HG02642 (cell line): Measurements from ENCODE around the gene ATP1B1.
"Not testable (repeated sequence)": the region's sequence is repeated elsewhere in the genome, so short reads cannot be mapped to it uniquely, and the experiment has no call there.

Experiments used
- ATAC-seq: cut with Tn5 transposase; IDR thresholded peaks from one replicate; pipeline ENCODE4 v1.9.1; 2021; ENCODE audit warnings: mild to moderate bottlenecking; ENCODE audit not compliant: unreplicated experiment, poor library complexity

The ATP1B1 gene

DNA sequence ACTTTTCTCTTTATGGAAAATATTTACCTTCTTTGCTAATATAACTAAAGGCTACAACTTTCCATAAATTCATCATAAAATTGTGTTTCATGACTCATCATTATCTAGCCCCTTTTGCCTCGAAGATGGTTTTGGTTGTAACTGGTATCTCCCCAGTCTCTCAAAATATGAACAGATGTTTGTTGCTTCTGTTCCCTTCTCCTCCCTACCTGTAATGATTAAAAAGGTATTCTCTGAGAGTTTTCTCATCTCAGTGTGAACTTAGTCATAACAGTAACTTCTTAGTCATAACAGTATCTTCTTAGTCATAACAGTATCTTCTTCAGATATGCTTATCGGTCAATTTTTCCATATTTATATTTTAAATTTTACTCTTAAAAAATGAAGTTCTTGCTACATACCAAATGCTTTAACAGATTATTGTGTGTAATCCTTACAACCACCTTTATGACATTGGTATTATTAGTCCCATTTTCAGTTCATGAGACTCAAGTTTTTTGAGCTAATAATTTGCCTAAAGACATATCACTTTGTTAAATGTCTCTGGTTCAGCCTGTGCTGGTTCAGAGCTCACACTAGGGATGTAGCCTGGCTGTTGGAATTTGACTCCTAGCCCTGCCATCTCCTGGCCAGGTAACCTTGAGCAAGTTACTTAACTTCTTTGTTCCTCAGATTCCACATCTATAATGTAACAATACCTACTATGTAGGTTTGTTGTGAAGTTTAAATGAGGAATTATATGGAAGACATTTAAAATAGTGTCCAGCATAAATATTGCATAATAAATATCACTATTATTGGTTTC is 32.6 kb downstream of the ATP1B1 start:
- ATAC-seq = peak; percentile 89

DNA sequence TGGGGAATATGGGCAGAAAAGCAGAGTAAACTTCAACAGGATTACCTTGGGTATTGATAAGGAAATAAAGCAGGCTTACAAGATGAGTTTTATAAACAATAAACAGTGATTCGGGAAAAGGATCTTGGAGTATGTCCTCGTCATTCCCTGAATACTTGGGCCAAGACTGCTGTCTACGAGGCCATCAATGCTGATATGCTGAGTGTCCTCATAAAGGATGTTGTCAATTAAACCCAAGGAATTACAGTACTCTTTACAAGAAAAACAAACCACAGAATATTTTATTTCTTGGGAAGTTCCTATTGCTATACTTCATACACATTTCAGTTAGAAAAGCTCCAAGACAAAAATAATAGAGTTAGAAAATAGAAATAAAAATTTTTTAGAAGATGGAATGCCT is 34.9 kb downstream of the ATP1B1 start:
- no peak for ATAC-seq

- no peak for ATAC-seq
Measured at GRCh38 chr1:169142129-169142528, 35.6 kb downstream of the ATP1B1 start.

DNA sequence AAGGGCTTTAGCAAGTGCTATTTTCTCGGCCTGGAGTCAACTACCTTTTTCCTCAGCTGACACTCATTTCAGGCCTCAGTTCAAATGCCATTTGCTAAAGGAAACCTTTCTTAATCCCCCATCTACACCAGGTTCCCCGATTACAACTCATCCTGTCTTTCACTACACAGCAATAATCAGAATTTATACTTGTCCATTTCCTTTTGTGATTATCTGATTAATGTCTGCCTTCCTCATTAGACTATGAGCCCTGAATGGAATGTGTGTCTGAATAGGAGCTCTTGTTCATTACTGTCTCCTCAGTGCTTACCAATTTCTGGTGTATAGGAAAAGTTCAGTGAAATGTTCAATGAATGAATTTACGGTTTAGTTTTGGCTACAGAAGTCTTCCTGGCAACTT is 36.9 kb downstream of the ATP1B1 start:
- no peak for ATAC-seq

DNA sequence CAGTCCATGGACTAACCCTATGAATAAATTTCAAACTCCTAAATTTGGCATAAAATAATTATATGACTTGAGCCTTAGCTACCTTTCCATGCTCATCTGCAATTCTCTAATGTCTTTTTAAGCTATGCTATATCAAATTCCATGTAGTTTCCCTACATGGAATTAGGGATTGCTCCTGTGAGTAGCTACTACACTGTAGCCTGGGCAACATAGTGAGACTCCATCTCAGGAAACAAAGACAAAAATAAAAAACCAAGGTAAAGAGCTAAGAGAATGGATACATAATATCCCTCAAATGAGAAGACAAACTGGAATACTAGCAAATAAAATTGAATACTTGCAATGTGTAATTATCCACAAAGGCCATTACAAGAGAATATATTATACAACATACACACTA is 37.5 kb downstream of the ATP1B1 start:
- ATAC-seq = no peak

DNA sequence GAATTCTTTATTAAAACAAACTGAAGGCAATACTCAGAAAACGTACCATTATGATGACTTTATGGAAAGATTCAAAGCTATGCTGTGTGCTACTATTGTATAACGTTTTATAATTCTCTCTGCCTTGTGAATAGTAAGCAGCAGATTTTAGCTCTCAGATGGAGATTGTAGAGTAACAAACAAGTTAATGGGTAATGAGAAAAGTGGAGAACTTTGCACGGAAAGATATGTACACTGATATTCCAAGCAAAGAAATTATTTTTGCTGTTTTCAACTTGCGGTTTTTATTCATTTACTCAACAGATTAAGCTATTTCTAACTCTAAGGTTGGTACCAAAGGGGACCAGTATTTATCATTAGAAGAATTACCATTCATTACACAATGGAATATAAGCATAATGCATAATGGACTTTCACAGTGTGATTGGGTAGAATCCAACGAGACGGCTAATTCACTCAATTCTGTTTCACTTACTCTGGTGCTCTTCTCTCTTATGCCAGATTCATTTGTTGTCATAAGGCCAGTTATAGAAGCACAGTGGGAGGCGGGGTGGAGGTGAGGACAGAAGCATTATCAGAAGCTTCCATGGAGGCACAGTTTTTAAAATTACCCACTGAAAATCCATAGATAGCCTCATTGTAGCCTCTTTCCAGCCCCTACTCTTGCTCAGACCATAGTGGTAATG is 38.6 kb downstream of the ATP1B1 start:
- no peak for ATAC-seq

DNA sequence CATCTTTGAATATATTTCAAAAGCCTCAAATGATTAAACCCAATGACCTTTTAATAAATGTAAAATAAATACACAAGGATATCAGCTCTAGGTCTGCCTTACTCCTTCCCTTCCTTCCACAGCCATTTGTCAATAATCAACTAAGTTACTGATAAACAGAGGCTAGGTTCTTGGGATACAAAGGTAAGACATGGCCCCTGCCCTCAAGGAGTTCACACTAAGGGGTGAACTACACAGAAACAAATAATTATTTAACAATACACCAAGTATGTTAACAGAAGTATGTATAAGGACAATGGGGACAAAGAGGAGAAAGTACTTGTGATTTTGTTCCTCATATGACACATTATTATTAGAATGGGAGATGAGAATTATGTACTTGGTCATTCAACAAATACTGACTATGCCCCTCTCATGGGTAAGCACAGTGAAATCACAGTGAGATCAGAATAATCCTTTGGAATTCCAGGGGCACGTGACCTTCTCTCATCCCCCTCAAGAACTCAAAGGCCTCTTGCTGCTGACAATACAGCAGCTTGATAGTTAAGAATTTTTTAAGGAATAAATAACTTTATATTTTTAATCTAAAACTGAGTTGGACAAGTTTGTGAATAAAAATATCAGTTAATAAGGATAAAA is 40.2 kb downstream of the ATP1B1 start:
- no peak for ATAC-seq

DNA sequence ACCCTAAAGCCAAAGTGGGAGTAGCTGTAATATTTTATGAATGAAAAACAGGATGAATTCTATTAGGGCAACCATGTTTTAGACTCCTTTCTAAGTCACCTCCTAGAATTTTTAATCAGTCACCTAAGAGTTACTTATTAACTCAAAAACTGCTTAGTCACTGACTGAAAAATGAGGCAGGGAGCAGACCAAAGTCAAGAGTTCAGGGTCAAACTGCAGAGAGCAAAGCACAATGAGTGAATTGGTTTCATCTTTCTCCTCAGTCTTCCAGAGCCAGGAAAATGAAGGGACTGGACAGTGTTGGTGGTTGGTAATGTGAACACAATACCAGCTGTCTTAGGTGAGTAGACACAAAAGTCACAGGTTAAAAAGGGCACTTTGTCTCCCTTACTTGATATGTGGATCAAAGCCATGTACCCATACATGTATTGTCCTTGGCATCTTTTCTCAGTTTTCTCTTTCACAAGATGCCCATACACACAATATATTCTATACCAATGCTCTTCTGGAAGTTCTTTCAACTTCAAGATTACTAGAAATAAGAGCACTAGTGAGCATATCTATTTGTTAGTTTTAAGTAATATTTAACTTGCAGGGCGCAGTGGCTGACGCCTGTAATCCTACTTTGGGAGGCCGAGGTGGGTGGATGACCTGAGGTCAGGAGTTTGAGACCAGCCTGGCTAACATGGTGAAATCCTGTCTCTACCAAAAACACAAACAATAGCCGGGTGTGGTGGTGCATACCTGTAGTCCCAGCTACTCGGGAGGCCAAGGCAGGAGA is 42.2 kb downstream of the ATP1B1 start:
- ATAC-seq = no peak

DNA sequence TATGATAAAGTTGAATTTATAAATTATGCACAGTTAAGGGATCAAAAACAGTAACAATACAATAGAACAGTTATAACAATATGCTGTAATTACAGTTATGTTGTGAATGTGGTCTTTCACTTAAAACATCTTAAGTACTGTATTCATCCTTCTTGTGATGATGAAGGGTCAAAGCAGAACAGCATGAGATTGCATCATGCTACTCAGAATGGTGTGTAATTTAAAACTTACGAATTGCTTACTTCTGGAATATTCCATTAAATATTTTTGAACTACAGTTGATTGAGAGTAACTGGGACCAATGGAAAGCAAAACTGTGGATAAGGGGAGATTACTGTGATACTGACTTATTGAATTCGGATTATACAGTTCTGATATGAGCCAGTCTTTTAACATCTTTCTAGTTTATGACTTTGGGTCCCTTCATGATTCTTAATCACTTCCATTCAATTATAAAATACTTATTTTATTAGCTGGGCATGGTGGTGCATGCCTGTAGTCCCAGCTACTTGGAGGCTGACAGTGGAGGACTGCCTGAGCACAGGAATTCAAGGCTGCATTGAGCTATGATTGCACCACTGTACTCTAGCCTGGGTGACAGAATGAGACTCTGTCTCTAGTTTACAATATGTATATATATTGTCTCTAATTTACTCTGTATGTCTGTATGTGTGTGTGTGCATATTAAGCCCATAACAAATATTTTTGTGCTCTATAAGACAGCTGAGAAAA is 43.2 kb downstream of the ATP1B1 start:
- no peak for ATAC-seq

DNA sequence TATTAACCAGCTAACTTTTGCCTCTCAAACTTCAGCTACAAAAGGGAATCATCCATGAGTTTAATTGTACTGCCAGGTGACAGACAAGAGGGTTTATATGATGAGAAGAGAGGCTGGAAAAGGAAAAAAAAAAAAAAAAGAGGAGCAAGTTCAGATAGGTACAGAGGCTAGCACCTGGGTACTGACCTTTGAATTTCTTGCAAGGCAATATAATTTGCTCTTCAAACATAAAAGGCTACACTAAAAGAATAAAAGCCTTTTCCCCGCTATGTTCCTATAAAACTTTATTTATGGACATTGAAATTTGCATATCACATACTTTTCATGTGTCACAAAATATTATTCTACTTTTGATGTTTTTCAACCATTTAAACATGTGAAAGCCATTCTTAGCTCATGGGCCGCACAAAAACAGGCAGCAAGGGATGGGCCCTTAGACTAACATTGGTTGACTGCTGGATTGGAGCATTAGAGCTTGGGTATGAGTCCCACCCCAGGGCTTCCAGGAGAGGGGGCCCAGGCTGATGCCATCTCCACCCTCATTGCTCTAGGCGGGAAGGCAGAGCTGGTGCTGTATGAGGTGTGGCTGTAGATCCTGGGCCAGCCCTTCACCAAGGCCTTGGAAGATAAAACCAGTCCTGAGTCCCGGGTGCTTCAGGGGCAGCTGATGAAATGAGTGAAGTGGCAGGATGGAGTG is 44.3 kb downstream of the ATP1B1 start:
- ATAC-seq = no peak

DNA sequence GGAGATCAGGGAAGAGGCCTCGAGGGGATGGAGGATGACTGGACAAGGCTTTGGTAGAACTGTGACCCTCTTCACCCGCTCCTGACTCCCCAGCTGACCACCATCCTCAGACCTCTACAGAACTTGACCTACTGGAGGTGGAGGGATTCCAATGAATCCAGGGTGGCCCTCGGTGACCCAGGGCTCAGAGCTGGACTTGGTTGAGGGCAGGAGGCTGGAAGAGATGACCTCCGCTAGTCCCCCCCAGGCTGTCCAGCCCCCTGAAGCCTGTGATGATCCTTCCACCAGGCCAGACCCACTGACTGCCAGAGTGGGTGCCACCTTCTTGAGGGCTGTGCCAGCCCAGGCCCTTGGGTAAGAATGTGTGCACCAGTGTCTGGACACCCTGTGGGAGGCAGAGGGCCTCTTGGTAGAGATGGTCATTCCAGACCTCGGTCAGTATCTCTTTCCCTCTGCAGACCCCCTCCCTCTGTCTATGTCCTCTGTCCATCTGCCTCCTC is 44.9 kb downstream of the ATP1B1 start:
- ATAC-seq = no peak

- ATAC-seq = no peak
Measured at GRCh38 chr1:169155675-169156074, 49.2 kb downstream of the ATP1B1 start.

DNA sequence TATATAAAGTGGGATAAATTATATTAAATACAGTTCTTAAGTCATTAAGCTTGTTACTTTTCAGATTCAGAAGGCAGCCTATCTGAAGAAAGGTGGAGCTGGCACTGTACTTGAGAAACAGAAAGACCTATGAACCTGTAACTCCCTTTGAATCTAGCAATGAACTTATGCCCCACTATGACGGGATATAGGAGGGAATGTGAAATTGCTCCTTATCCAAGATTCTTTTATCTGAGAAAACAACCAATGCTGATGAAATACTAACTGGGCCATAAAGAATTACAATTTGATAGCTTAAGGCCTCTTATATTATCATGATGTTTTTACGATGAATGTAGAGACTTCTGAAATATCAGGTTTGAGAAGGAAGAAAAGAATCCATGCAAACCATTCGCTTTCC is 50.1 kb downstream of the ATP1B1 start:
- ATAC-seq = no peak

- no peak for ATAC-seq
Measured at GRCh38 chr1:169160845-169161495, 54.5 kb downstream of the ATP1B1 start.

DNA sequence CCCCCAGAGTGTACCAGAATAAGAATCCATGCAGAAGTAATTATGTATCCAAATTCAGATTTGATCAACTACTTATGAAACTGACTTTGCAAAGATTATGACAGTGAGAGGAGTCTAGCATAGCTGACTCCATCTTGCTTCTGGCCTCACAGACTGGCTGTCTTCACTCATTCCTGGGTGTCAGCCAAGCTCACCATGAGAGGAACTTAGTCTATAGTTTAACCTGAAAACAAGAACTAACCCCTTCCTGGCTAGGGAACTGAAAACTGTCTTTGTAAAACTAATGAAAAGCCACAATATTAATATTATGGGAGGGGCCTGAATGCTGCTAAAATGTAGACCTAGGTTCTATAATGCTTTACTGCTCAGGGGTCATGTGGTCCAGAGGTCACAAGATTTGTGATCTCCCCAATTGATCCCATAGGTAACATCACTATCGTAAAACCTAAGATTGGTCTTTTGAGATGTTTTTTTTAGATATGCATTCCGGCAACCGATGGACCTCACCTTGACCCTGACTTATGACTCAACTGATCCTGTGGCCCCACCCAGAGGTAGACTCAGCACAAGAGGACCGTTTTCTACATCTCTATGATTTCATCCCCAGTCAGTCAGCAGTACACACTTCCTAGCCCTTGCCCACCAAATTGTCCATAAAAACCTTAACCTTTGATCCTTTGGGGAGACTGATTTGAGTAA is 55.2 kb downstream of the ATP1B1 start:
- peak; percentile 81 for ATAC-seq

- ATAC-seq = peak; percentile 47
Measured at GRCh38 chr1:169163059-169163458, 56.6 kb downstream of the ATP1B1 start.

DNA sequence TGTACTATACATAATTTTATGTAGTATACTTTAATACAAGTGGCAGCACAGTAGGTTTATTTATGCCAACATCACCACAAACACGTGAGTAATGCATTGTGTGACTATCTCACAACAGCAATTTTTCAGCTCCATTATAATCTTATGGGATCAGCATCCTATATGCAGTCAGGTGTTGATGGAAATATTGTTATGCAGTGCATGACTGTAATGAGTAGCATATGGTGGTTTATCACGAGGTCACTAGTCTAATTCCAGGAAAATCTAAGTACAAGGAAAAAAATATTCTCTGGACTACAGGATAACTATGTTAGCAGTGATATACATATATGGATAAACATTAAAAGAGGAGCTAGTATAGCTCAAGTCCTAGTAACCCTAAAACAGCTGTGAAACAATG is 69.0 kb downstream of the ATP1B1 start:
- no peak for ATAC-seq

DNA sequence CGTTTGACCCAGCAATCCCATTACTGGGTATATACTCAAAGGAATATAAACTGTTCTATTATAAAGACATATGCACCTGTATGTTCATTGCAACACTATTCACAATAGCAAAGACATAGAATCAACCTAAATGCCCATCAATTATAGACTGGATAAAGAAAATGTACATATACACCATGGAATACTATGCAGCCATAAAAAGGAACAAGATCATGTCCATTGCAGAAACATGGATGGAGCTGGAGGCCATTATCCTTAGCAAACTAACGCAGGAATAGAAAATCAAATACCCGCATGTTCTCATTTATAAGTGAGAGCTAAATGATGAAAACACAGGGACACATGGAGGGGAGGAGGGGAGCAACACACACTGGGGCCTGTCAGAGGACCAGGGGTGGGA is 72.9 kb downstream of the ATP1B1 start:
- not testable (repeated sequence) for ATAC-seq
